Neuronal stem cell (in vitro differentiated cells): ENCODE measurements around the gene NEDD9.

Experiments used
- DNase-seq: peaks from one replicate; pipeline ENCODE4 v3.0.0-alpha.2; 2013; ENCODE audit warnings: low spot score
- H2AFZ ChIP-seq: one replicate; pipeline ENCODE4 v1.6.1; 2013; ENCODE audit warnings: mild to moderate bottlenecking, low read length, inconsistent platforms
- H2AK5ac ChIP-seq: 2 replicates; pipeline ENCODE4 v1.6.1; 2013; ENCODE audit warnings: low read depth, mild to moderate bottlenecking, inconsistent platforms, low read length, moderate library complexity, mixed read lengths
- H2BK120ac ChIP-seq: 2 replicates; pipeline ENCODE4 v1.6.1; 2013; ENCODE audit warnings: low read depth, mild to moderate bottlenecking, inconsistent platforms, low read length, moderate library complexity, mixed read lengths
- H2BK12ac ChIP-seq: one replicate; pipeline ENCODE4 v1.6.1; 2013; ENCODE audit warnings: low read length, inconsistent platforms
- H2BK15ac ChIP-seq: 2 replicates; pipeline ENCODE4 v1.6.1; 2013; ENCODE audit warnings: mild to moderate bottlenecking, low read length, inconsistent platforms, mixed read lengths
- H2BK5ac ChIP-seq: one replicate; pipeline ENCODE4 v1.6.1; 2013; ENCODE audit warnings: inconsistent platforms, mild to moderate bottlenecking, low read length, moderate library complexity
- H3K14ac ChIP-seq: one replicate; pipeline ENCODE4 v1.6.1; 2013; ENCODE audit warnings: low read length, inconsistent platforms
- H3K18ac ChIP-seq: 2 replicates; pipeline ENCODE4 v1.6.1; 2013; ENCODE audit warnings: low read length, inconsistent platforms
- H3K23ac ChIP-seq: 2 replicates; pipeline ENCODE4 v1.6.1; 2013; ENCODE audit warnings: low read depth, mild to moderate bottlenecking, mixed read lengths, low read length, inconsistent platforms; ENCODE audit not compliant: poor library complexity
- H3K27ac ChIP-seq: replicated peaks from 3 replicates; pipeline ENCODE4 v1.5.1; 2013; ENCODE audit warnings: low read length, inconsistent platforms
- H3K27me3 ChIP-seq, 3 experiments: 2 replicates each; pipeline ENCODE4 v1.6.1; 2013; ENCODE audit warnings: low read length in 3 of 3, mild to moderate bottlenecking in 2 of 3, inconsistent platforms in 1 of 3, low read depth in 1 of 3, mixed read lengths in 1 of 3, moderate library complexity in 1 of 3; ENCODE audit not compliant: control insufficient read depth in 3 of 3, insufficient read depth in 3 of 3
- H3K36me3 ChIP-seq, 2 donors: replicated peaks in 1 of 2; 2 replicates each; pipeline ENCODE4 v1.6.1; 2013; ENCODE audit warnings: low read length in 2 of 2; ENCODE audit not compliant: control insufficient read depth in 2 of 2, insufficient read depth in 2 of 2
- H3K4ac ChIP-seq: 2 replicates; pipeline ENCODE4 v1.6.1; 2013; ENCODE audit warnings: inconsistent platforms, mild to moderate bottlenecking, low read length, moderate library complexity
- H3K4me1 ChIP-seq, 2 donors: 1 replicate in 1 of 2; 2 replicates in 1 of 2; pipeline ENCODE4 v1.6.1; 2013; ENCODE audit warnings: low read length in 2 of 2, low read depth in 1 of 2; ENCODE audit not compliant: control insufficient read depth in 2 of 2, insufficient read depth in 1 of 2
- H3K4me2 ChIP-seq: one replicate; pipeline ENCODE4 v1.6.1; 2013; ENCODE audit warnings: mild to moderate bottlenecking, low read length, inconsistent platforms; ENCODE audit not compliant: insufficient read depth, poor library complexity, severe bottlenecking
- H3K4me3 ChIP-seq, 2 donors: 2 replicates each; pipeline ENCODE4 v1.5.1; 2013; ENCODE audit warnings: low read length in 2 of 2, mild to moderate bottlenecking in 2 of 2, inconsistent platforms in 1 of 2, moderate library complexity in 1 of 2
- H3K79me1 ChIP-seq: one replicate; pipeline ENCODE4 v1.6.1; 2013; ENCODE audit warnings: low read depth, mild to moderate bottlenecking, inconsistent platforms, low read length, moderate library complexity
- H3K9ac ChIP-seq: one replicate; pipeline ENCODE4 v1.6.1; 2013; ENCODE audit warnings: mild to moderate bottlenecking, low read depth, low read length, inconsistent platforms; ENCODE audit not compliant: poor library complexity
- H3K9me3 ChIP-seq, 2 donors: replicated peaks in 1 of 2; 2 replicates each; pipeline versions ENCODE3 to v1.6.1; 2013; ENCODE audit warnings: low read length in 2 of 2, mild to moderate bottlenecking in 2 of 2, inconsistent platforms in 1 of 2, low read depth in 1 of 2, mixed read lengths in 1 of 2, moderate library complexity in 1 of 2; ENCODE audit not compliant: control insufficient read depth in 2 of 2, insufficient read depth in 1 of 2
- H4K8ac ChIP-seq: one replicate; pipeline ENCODE4 v1.6.1; 2013; ENCODE audit warnings: low read depth, mild to moderate bottlenecking, inconsistent platforms, low read length, moderate library complexity
- H4K91ac ChIP-seq: one replicate; pipeline ENCODE4 v1.6.1; 2013; ENCODE audit warnings: low read length, low read depth, mild to moderate bottlenecking, inconsistent platforms; ENCODE audit not compliant: poor library complexity
- WGBS, 2 donors: extraction: QIAGEN DNeasy Blood & Tissue Kit; methylation state at CpG; one replicate each; pipeline ENCODE4 v1.1.7; 2013; ENCODE audit warnings: missing lambda C conversion rate in 2 of 2, mixed read lengths in 1 of 2; ENCODE audit not compliant: insufficient read length in 2 of 2, insufficient replicate concordance in 1 of 2; ENCODE audit errors: extremely low coverage in 2 of 2; 5-methylcytosine and 5-hydroxymethylcytosine counted together

Gene NEDD9

GRCh38 chr6:11211254-11211653 lies 21.2 kb downstream of the NEDD9 start:
- Histone ChIP-seq H4K91ac (no peak overlapping the region), H3K4me1 (peaks cover 6 to 14% of the 10 kb centered on the region in 2 donors), H3K14ac (no peak overlapping the region), H2AFZ (no peak overlapping the region), H3K23ac (no peak overlapping the region), H2BK120ac (no peak overlapping the region), H3K18ac (peak overlapping the region; percentile 8), H3K9me3 (no peaks in the 10 kb centered on the region), H2BK5ac (no peak overlapping the region), H3K27me3 (no peaks in the 10 kb centered on the region), H2BK15ac (no peak overlapping the region), H3K79me1 (no peaks in the 10 kb centered on the region), H4K8ac (no peak overlapping the region), H3K4me2 (no peak overlapping the region), H2AK5ac (no peak overlapping the region), H3K4ac (no peak overlapping the region), H3K27ac (no peak overlapping the region), H3K36me3 (peaks cover 2 to 100% of the 10 kb centered on the region in 2 donors), H2BK12ac (no peak overlapping the region), H3K4me3 (no peak overlapping the region), H3K9ac (no peak overlapping the region)
- no CpG with 5 or more reads among the region's 2 CpGs for WGBS, 2 donors
- DNase-seq = no peak

DNA sequence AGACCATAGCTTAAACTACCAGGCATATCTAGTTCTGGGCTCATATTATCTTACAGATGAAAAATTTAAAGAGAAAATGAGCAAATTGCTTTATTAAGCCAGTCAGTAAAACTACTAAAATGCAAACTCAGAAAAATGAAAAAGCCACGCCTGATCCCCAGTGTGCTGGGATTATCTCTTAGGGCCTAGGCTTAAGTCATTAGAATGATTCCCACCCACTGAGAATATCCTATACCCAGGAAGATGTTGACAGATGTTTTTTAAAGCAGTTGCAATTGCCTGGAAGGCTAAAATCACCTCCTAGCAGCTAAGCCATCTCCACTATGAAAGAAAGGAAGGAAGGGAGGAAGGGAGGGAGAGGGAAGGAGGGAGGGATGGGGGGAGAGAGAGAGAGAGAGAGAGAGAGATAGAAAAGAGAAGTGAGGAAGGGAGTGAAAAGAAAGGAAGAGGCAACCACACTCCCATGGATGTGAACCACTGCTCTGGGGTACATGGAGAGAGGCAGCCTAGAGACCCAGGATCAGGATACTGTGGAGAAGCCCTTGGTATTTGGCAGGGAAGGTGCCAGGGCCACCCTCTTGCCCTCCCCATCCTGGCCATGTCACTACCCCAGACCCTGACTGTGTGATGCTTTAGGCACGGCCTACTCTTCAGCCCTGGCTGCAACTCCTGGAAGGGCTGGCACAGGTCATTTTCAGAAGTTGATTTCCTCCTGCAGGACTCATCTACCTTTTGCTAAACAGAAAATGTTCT lies 21.9 kb downstream of the NEDD9 start:
- no CpG with 5 or more reads among the region's 2 CpGs for WGBS, 2 donors
- peaks cover 6 to 11% of the 10 kb centered on the region in 2 donors for H3K4me1 ChIP-seq
- H4K8ac ChIP-seq = no peak overlapping the region
- H3K14ac ChIP-seq = no peak overlapping the region
- H4K91ac ChIP-seq = no peak overlapping the region
- peaks cover 2 to 98% of the 10 kb centered on the region in 2 donors for H3K36me3 ChIP-seq
- no peaks in the 10 kb centered on the region for H3K79me1 ChIP-seq
- no peak overlapping the region for H2AK5ac ChIP-seq
- H3K4me2 ChIP-seq = no peak overlapping the region
- H3K9me3 ChIP-seq = no peaks in the 10 kb centered on the region
- no peak overlapping the region for H3K18ac ChIP-seq
- H2AFZ ChIP-seq = no peak overlapping the region
- DNase-seq = no peak
- H3K23ac ChIP-seq = no peak overlapping the region
- H2BK5ac ChIP-seq = no peak overlapping the region
- no peak overlapping the region for H2BK15ac ChIP-seq
- no peak overlapping the region for H3K4me3 ChIP-seq
- no peaks in the 10 kb centered on the region for H3K27me3 ChIP-seq
- no peak overlapping the region for H2BK12ac ChIP-seq
- no peak overlapping the region for H2BK120ac ChIP-seq
- H3K9ac ChIP-seq = no peak overlapping the region
- no peak overlapping the region for H3K4ac ChIP-seq
- no peak overlapping the region for H3K27ac ChIP-seq

- no peak overlapping the region for H3K9ac ChIP-seq
- no peak overlapping the region for H3K4me3 ChIP-seq
- WGBS, 2 donors = no CpG with 5 or more reads among the region's 1 CpG
- no peak overlapping the region for H2AFZ ChIP-seq
- no peaks in the 10 kb centered on the region for H3K79me1 ChIP-seq
- H3K23ac ChIP-seq = no peak overlapping the region
- H3K4me2 ChIP-seq = no peak overlapping the region
- H2BK12ac ChIP-seq = no peak overlapping the region
- H3K27me3 ChIP-seq = no peaks in the 10 kb centered on the region
- H3K27ac ChIP-seq = no peak overlapping the region
- no peak overlapping the region for H2BK5ac ChIP-seq
- H3K4ac ChIP-seq = no peak overlapping the region
- no peak overlapping the region for H2BK120ac ChIP-seq
- no peak for DNase-seq
- no peak overlapping the region for H4K8ac ChIP-seq
- H3K18ac ChIP-seq = no peak overlapping the region
- H3K36me3 ChIP-seq = peaks cover 2 to 96% of the 10 kb centered on the region in 2 donors
- no peak overlapping the region for H2BK15ac ChIP-seq
- no peak overlapping the region for H3K14ac ChIP-seq
- no peaks in the 10 kb centered on the region for H3K9me3 ChIP-seq
- H4K91ac ChIP-seq = no peak overlapping the region
- H2AK5ac ChIP-seq = no peak overlapping the region
- peaks cover 6 to 12% of the 10 kb centered on the region in 2 donors for H3K4me1 ChIP-seq
Observed at GRCh38 chr6:11209906-11210305, 22.6 kb downstream of the NEDD9 start.

DNA sequence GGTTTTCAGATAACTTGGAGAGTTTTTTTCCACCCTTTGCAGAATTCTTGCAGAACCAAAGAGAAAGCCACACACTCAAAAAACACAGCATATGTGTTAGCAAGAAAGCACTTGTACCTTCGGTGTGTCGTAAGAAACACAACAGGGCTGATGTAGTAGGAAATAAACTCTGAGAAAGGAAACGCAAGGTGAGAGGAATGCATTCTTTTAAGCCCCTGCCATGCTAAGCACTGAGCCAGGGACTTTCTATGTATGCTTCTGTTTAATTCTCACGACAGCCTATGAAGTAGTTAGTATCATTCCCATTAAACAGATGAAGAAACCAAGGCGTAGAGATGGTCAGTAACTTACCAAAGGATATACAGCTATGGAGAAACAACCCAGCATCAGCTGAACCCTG lies 23.1 kb downstream of the NEDD9 start:
- Histone ChIP-seq H3K79me1 (no peaks in the 10 kb centered on the region), H3K27ac (no peak overlapping the region), H3K23ac (no peak overlapping the region), H3K27me3 (no peaks in the 10 kb centered on the region), H4K8ac (no peak overlapping the region), H3K36me3 (peaks cover 2 to 95% of the 10 kb centered on the region in 2 donors), H2BK12ac (no peak overlapping the region), H3K14ac (no peak overlapping the region), H2BK120ac (no peak overlapping the region), H2BK15ac (no peak overlapping the region), H3K4me2 (no peak overlapping the region), H3K4me3 (no peak overlapping the region), H2AK5ac (no peak overlapping the region), H2AFZ (no peak overlapping the region), H3K4me1 (peaks cover 6 to 13% of the 10 kb centered on the region in 2 donors), H3K18ac (no peak overlapping the region), H3K9me3 (no peaks in the 10 kb centered on the region), H3K9ac (no peak overlapping the region), H2BK5ac (no peak overlapping the region), H3K4ac (no peak overlapping the region), H4K91ac (no peak overlapping the region)
- no CpG with 5 or more reads among the region's 5 CpGs for WGBS, 2 donors
- DNase-seq = no peak
